Vagina (tissue), 2 donors: Measurements from ENCODE around the gene PRUNE2.

ENCODE experiments used
- POLR2A ChIP-seq, 2 donors: fragments of 450-650 bp; IDR thresholded peaks; one replicate each; pipeline ENCODE4 v1.6.1; 2017; ENCODE audit warnings: antibody characterized with exemption in 2 of 2, mild to moderate bottlenecking in 2 of 2, moderate library complexity in 2 of 2
- POLR2AphosphoS5 ChIP-seq, 2 donors: sonication (generic); formaldehyde crosslinking; IDR thresholded peaks; one replicate each; pipeline ENCODE4 v1.9.0; 2017; ENCODE audit warnings: antibody characterized with exemption in 2 of 2, mild to moderate bottlenecking in 2 of 2, low read depth in 1 of 2; ENCODE audit not compliant: insufficient read depth in 1 of 2
- TF ChIP-seq, protein P1 (sequence below), 3 experiments: fragments of 450-650 bp in 2 of 3; fragments of 200-600 bp in 1 of 3; sonication (generic) in 1 of 3; IDR thresholded peaks; one replicate each; pipeline ENCODE4 v1.5.1; 2017 to 2019; ENCODE audit warnings: antibody characterized with exemption in 3 of 3, mild to moderate bottlenecking in 2 of 3, moderate library complexity in 2 of 3

GRCh38 chr9:76562511-76562911 is 343.4 kb downstream of the PRUNE2 start:
- TF ChIP-seq POLR2AphosphoS5 (IDR thresholded peaks at IDR 0.05; ENCODE audit: insufficient read depth in 1 of 2, low read depth in 1 of 2) (no peak), POLR2A (IDR thresholded peaks at IDR 0.05) (no peak)
- TF ChIP-seq, protein P1, sequence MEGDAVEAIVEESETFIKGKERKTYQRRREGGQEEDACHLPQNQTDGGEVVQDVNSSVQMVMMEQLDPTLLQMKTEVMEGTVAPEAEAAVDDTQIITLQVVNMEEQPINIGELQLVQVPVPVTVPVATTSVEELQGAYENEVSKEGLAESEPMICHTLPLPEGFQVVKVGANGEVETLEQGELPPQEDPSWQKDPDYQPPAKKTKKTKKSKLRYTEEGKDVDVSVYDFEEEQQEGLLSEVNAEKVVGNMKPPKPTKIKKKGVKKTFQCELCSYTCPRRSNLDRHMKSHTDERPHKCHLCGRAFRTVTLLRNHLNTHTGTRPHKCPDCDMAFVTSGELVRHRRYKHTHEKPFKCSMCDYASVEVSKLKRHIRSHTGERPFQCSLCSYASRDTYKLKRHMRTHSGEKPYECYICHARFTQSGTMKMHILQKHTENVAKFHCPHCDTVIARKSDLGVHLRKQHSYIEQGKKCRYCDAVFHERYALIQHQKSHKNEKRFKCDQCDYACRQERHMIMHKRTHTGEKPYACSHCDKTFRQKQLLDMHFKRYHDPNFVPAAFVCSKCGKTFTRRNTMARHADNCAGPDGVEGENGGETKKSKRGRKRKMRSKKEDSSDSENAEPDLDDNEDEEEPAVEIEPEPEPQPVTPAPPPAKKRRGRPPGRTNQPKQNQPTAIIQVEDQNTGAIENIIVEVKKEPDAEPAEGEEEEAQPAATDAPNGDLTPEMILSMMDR (IDR thresholded peaks at IDR 0.05): no peak
